ENCODE data around the gene SNX24.

The SNX24 gene

GRCh38 chr5:122977319-122977718, 131.9 kb downstream of the SNX24 start:
- Histone ChIP-seq H3K4me3 (replicated peaks; ENCODE audit: low read depth, low read length) (no peak overlapping the region), H3K36me3 (ENCODE audit: control insufficient read depth, insufficient read depth, low read length) (no peaks in the 10 kb centered on the region), H3K27me3 (replicated peaks; ENCODE audit: control insufficient read depth, insufficient read depth, low read length) (no peaks in the 10 kb centered on the region; the same call in 1 of the 2 replicates)
- no peak for TF ChIP-seq CTCF (IDR thresholded peaks at IDR 0.05; ENCODE audit: insufficient read depth, low read length, poor library complexity, severe bottlenecking)
- no peak for DNase-seq (ENCODE audit: extremely low read depth, insufficient read length)

GRCh38 chr5:122978068-122978467, 132.7 kb downstream of the SNX24 start:
- Histone ChIP-seq H3K36me3 (ENCODE audit: control insufficient read depth, insufficient read depth, low read length) (no peaks in the 10 kb centered on the region), H3K27me3 (replicated peaks; ENCODE audit: control insufficient read depth, insufficient read depth, low read length) (no peaks in the 10 kb centered on the region; the same call in 1 of the 2 replicates), H3K4me3 (replicated peaks; ENCODE audit: low read depth, low read length) (no peak overlapping the region)
- no peak for TF ChIP-seq CTCF (IDR thresholded peaks at IDR 0.05; ENCODE audit: insufficient read depth, low read length, poor library complexity, severe bottlenecking)
- no peak for DNase-seq (ENCODE audit: extremely low read depth, insufficient read length)

- Histone ChIP-seq H3K27me3 (replicated peaks; ENCODE audit: control insufficient read depth, insufficient read depth, low read length) (no peaks in the 10 kb centered on the region; the same call in 1 of the 2 replicates), H3K36me3 (ENCODE audit: control insufficient read depth, insufficient read depth, low read length) (no peaks in the 10 kb centered on the region), H3K4me3 (replicated peaks; ENCODE audit: low read depth, low read length) (no peak overlapping the region)
- no peak for DNase-seq (ENCODE audit: extremely low read depth, insufficient read length)
- TF ChIP-seq CTCF (IDR thresholded peaks at IDR 0.05; ENCODE audit: insufficient read depth, low read length, poor library complexity, severe bottlenecking): no peak
Observed at GRCh38 chr5:122978644-122979297, 133.4 kb downstream of the SNX24 start.

GRCh38 chr5:122981846-122982245, 136.4 kb downstream of the SNX24 start:
- TF ChIP-seq CTCF (IDR thresholded peaks at IDR 0.05; ENCODE audit: insufficient read depth, low read length, poor library complexity, severe bottlenecking): no peak
- no peaks in the 10 kb centered on the region for H3K36me3 ChIP-seq (ENCODE audit: control insufficient read depth, insufficient read depth, low read length)
- no peak for DNase-seq (ENCODE audit: extremely low read depth, insufficient read length)
- H3K4me3 ChIP-seq (replicated peaks; ENCODE audit: low read depth, low read length): no peak overlapping the region
- H3K27me3 ChIP-seq (replicated peaks; ENCODE audit: control insufficient read depth, insufficient read depth, low read length): no peaks in the 10 kb centered on the region; the same call in 1 of the 2 replicates

GRCh38 chr5:122982376-122982775, 137.0 kb downstream of the SNX24 start:
- DNase-seq (ENCODE audit: extremely low read depth, insufficient read length): no peak
- no peaks in the 10 kb centered on the region for H3K36me3 ChIP-seq (ENCODE audit: control insufficient read depth, insufficient read depth, low read length)
- H3K27me3 ChIP-seq (replicated peaks; ENCODE audit: control insufficient read depth, insufficient read depth, low read length): no peaks in the 10 kb centered on the region; the same call in 1 of the 2 replicates
- H3K4me3 ChIP-seq (replicated peaks; ENCODE audit: low read depth, low read length): no peak overlapping the region
- TF ChIP-seq CTCF (IDR thresholded peaks at IDR 0.05; ENCODE audit: insufficient read depth, low read length, poor library complexity, severe bottlenecking): no peak

Data from GM06990 (cell line).